Measurements from ENCODE around the gene RNASEH2A. TPM values are rescaled to one million over a fixed set of nuclear protein-coding genes. Genes with fewer than 3 reads are reported as not detected.

The RNASEH2A gene
- total RNA-seq, 2 donors from 2014 or later = 3.0 to 7.9 TPM

GRCh38 chr19:12770922-12771321 is 35.5 kb upstream of the RNASEH2A start:
- no peak overlapping the region for H3K4me3 ChIP-seq
- H3K4me1 ChIP-seq (ENCODE audit: control insufficient read depth in 1 of 2, low read depth in 2 of 2) = peaks cover 4 to 42% of the 10 kb centered on the region in 2 donors
- no peaks in the 10 kb centered on the region for H3K27me3 ChIP-seq (replicated peaks; ENCODE audit: insufficient read depth)
- DNase-seq (ENCODE audit: low spot score) (no peak), ATAC-seq (ENCODE audit: insufficient number of reproducible peaks, low FRiP score, low read depth) (no peak)
- H3K9me3 ChIP-seq = no peaks in the 10 kb centered on the region
- no peak overlapping the region for H3K27ac ChIP-seq
- peaks cover 10% of the 10 kb centered on the region for H3K36me3 ChIP-seq
- no peak for TF ChIP-seq CTCF (IDR thresholded peaks at IDR 0.05)

DNA sequence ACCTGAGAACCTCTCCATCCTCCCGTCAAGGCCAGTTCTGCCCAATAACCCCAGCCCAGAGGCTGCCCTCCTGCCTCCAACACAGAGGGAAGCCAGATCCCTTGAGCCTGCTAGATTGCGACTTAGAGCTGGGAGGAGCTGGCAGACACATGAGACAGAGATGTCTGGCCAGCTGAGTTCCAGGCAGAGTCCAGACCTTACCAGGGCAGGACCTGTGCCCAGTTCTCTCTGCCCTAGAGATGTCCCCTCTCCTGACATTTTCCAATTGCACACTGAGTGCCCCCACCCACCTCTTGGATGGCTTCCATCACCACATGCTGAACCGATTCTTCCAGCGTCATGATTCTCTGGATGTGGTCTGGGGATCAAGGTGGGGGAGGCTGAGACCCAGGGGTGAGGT is 34.1 kb upstream of the RNASEH2A start:
- Histone ChIP-seq H3K27me3 (replicated peaks; ENCODE audit: insufficient read depth) (no peaks in the 10 kb centered on the region), H3K4me3 (no peak overlapping the region), H3K9me3 (no peaks in the 10 kb centered on the region), H3K4me1 (ENCODE audit: control insufficient read depth in 1 of 2, low read depth in 2 of 2) (peaks cover 5 to 45% of the 10 kb centered on the region in 2 donors), H3K36me3 (peaks cover 9% of the 10 kb centered on the region), H3K27ac (peak overlapping the region; percentile 83 to 84)
- no peak for DNase-seq (ENCODE audit: low spot score)
- no peak for TF ChIP-seq CTCF (IDR thresholded peaks at IDR 0.05)
- ATAC-seq (ENCODE audit: insufficient number of reproducible peaks, low FRiP score, low read depth) = no peak

GRCh38 chr19:12773571-12773970 is 32.8 kb upstream of the RNASEH2A start:
- Histone ChIP-seq H3K36me3 (peaks cover 3% of the 10 kb centered on the region), H3K27ac (peak overlapping the region; percentile 83 to 84), H3K9me3 (no peaks in the 10 kb centered on the region), H3K4me1 (ENCODE audit: control insufficient read depth in 1 of 2, low read depth in 2 of 2) (peaks cover 7 to 56% of the 10 kb centered on the region in 2 donors), H3K27me3 (replicated peaks; ENCODE audit: insufficient read depth) (no peaks in the 10 kb centered on the region), H3K4me3 (no peak overlapping the region)
- peak; percentile 31 for TF ChIP-seq CTCF (IDR thresholded peaks at IDR 0.05)
- no peak for ATAC-seq (ENCODE audit: insufficient number of reproducible peaks, low FRiP score, low read depth)
- DNase-seq (ENCODE audit: low spot score) = no peak

- Histone ChIP-seq H3K27me3 (replicated peaks; ENCODE audit: insufficient read depth) (no peaks in the 10 kb centered on the region), H3K9me3 (no peaks in the 10 kb centered on the region), H3K4me3 (peak within 1 kb of the TSS; percentile 84), H3K4me1 (ENCODE audit: control insufficient read depth in 1 of 2, low read depth in 2 of 2) (peaks cover 13 to 69% of the 10 kb centered on the region in 2 donors), H3K36me3 (peaks cover 2% of the 10 kb centered on the region), H3K27ac (peak within 1 kb of the TSS; percentile 83 to 84)
- DNase-seq (ENCODE audit: low spot score) (no peak), ATAC-seq (ENCODE audit: insufficient number of reproducible peaks, low FRiP score, low read depth) (peak; percentile 2)
- no peak for TF ChIP-seq CTCF (IDR thresholded peaks at IDR 0.05)
These were observed 31.5 kb upstream of the RNASEH2A start, which contains the start of gene HOOK2 for GRCh38 chr19:12774588-12775555. Gene HOOK2, minus strand, starts transcription at chr19:12775552. Its CDS starts 103 bp downstream, at chr19:12775449.

- Histone ChIP-seq H3K4me1 (ENCODE audit: control insufficient read depth in 1 of 2, low read depth in 2 of 2) (peaks cover 13 to 63% of the 10 kb centered on the region in 2 donors), H3K27me3 (replicated peaks; ENCODE audit: insufficient read depth) (no peaks in the 10 kb centered on the region), H3K27ac (peak overlapping the region; percentile 94 to 95), H3K9me3 (no peaks in the 10 kb centered on the region), H3K36me3 (no peaks in the 10 kb centered on the region), H3K4me3 (peak overlapping the region; percentile 85)
- ATAC-seq (ENCODE audit: insufficient number of reproducible peaks, low FRiP score, low read depth) = peak; percentile 31
- TF ChIP-seq CTCF (IDR thresholded peaks at IDR 0.05) = peak; percentile 95
- DNase-seq (ENCODE audit: low spot score) = no peak
These were observed 29.0 kb upstream of the RNASEH2A start for GRCh38 chr19:12777217-12778016.
